IMR-90 (cell line): ENCODE measurements around the gene RAB20. TPM values are rescaled to one million over a fixed set of nuclear protein-coding genes. Genes with fewer than 3 reads are reported as not detected.

Source experiments
- ATAC-seq: fragments of 200-7000 bp; cut with Tn5 transposase; 2 replicates; pipeline ENCODE4 v1.9.1; 2020; ENCODE audit warnings: low read depth, mild to moderate bottlenecking, moderate library complexity
- BruUV-seq: library from RNA; stranded (reverse); fragments of 400-500 nt; replicated peaks from 2 replicates; lab custom pipeline; 2021; lab: Mats Ljungman, UMichigan
- CTCF ChIA-PET: fragments of 300-600 bp; formaldehyde crosslinking; extraction: SDS; loops from one replicate; lab custom pipeline; 2021; ENCODE audit warnings: antibody characterized with exemption; lab: Yijun Ruan, JAX
- POLR2A ChIA-PET: fragments of 300-600 bp; sonication (Branson Sonifier 250); formaldehyde crosslinking; loops from one replicate; lab custom pipeline; 2022; ENCODE audit warnings: antibody characterized with exemption; ENCODE audit not compliant: unreplicated experiment; lab: Charles Lee
- DNase-seq: peaks from one replicate; pipeline ENCODE4 v3.0.0; 2013
- H2AFZ ChIP-seq: replicated peaks from 2 replicates; pipeline ENCODE3; 2013; ENCODE audit warnings: low read length, mild to moderate bottlenecking; ENCODE audit not compliant: poor library complexity
- H2AK5ac ChIP-seq: 2 replicates; pipeline ENCODE4 v1.6.1; 2013; ENCODE audit warnings: low read depth, low read length, inconsistent platforms
- H2AK9ac ChIP-seq: replicated peaks from 2 replicates; pipeline ENCODE3; 2013; ENCODE audit warnings: mild to moderate bottlenecking, low read depth, low read length, moderate library complexity; ENCODE audit not compliant: poor library complexity
- H2BK120ac ChIP-seq: 2 replicates; pipeline ENCODE4 v1.6.1; 2013; ENCODE audit warnings: low read depth, low read length, inconsistent platforms
- H2BK15ac ChIP-seq: 3 replicates; pipeline ENCODE4 v1.6.1; 2013; ENCODE audit warnings: low read depth, low read length, inconsistent platforms
- H2BK20ac ChIP-seq: 2 replicates; pipeline ENCODE4 v1.6.1; 2013; ENCODE audit warnings: low read depth, mild to moderate bottlenecking, inconsistent platforms, low read length, moderate library complexity
- H2BK5ac ChIP-seq: 2 replicates; pipeline ENCODE4 v1.6.1; 2013; ENCODE audit warnings: mild to moderate bottlenecking, low read depth, low read length, inconsistent platforms; ENCODE audit not compliant: poor library complexity, severe bottlenecking
- H3K14ac ChIP-seq: replicated peaks from 2 replicates; pipeline ENCODE4 v1.6.1; 2013; ENCODE audit warnings: low read depth, low read length, inconsistent platforms
- H3K18ac ChIP-seq: 2 replicates; pipeline ENCODE4 v1.6.1; 2013; ENCODE audit warnings: low read depth, low read length, control low read depth
- H3K23ac ChIP-seq: 2 replicates; pipeline ENCODE4 v1.6.1; 2013; ENCODE audit warnings: low read depth, low read length, inconsistent platforms
- H3K27ac ChIP-seq: 2 replicates; pipeline ENCODE4 v1.5.1; 2013; ENCODE audit warnings: mild to moderate bottlenecking, control low read depth, low read length; ENCODE audit not compliant: insufficient read depth
- H3K27me3 ChIP-seq: 2 replicates; pipeline ENCODE4 v1.6.1; 2013; ENCODE audit warnings: low read length; ENCODE audit not compliant: control insufficient read depth, insufficient read depth
- H3K36me3 ChIP-seq: 2 replicates; pipeline ENCODE4 v1.6.1; 2013; ENCODE audit warnings: low read length, mixed read lengths; ENCODE audit not compliant: control insufficient read depth, insufficient read depth
- H3K4ac ChIP-seq: 2 replicates; pipeline ENCODE4 v1.6.1; 2013; ENCODE audit warnings: low read depth, low read length, inconsistent platforms
- H3K4me1 ChIP-seq: 2 replicates; pipeline ENCODE4 v1.6.1; 2013; ENCODE audit warnings: low read length, mixed read lengths; ENCODE audit not compliant: control insufficient read depth, insufficient read depth
- H3K4me2 ChIP-seq: 2 replicates; pipeline ENCODE4 v1.6.1; 2013; ENCODE audit warnings: low read depth, mild to moderate bottlenecking, control low read depth, low read length, moderate library complexity
- H3K4me3 ChIP-seq: 2 replicates; pipeline ENCODE4 v1.5.1; 2013; ENCODE audit warnings: low read depth, mild to moderate bottlenecking, control low read depth, low read length, moderate library complexity; ENCODE audit not compliant: insufficient read depth
- H3K56ac ChIP-seq: 2 replicates; pipeline ENCODE4 v1.6.1; 2013; ENCODE audit warnings: low read length, inconsistent platforms; ENCODE audit not compliant: insufficient read depth; ENCODE audit errors: extremely low read depth
- H3K79me1 ChIP-seq, 2 experiments: 2 replicates each; pipeline ENCODE4 v1.6.1; 2013; ENCODE audit warnings: low read length in 2 of 2, inconsistent platforms in 1 of 2, low read depth in 1 of 2
- H3K9ac ChIP-seq: 2 replicates; pipeline ENCODE4 v1.6.1; 2013; ENCODE audit warnings: low read depth, low read length, control low read depth
- H3K9me1 ChIP-seq: 2 replicates; pipeline ENCODE4 v1.6.1; 2013; ENCODE audit warnings: low read length, inconsistent platforms; ENCODE audit not compliant: insufficient read depth
- H3K9me3 ChIP-seq: 2 replicates; pipeline ENCODE4 v1.6.1; 2013; ENCODE audit warnings: low read length; ENCODE audit not compliant: control insufficient read depth, insufficient read depth
- H4K20me1 ChIP-seq: 2 replicates; pipeline ENCODE4 v1.6.1; 2013; ENCODE audit warnings: low read length, inconsistent platforms; ENCODE audit not compliant: insufficient read depth
- H4K5ac ChIP-seq: 2 replicates; pipeline ENCODE4 v1.6.1; 2013; ENCODE audit warnings: mild to moderate bottlenecking, low read depth, low read length, control low read depth
- H4K8ac ChIP-seq, 2 experiments: 2 replicates each; pipeline ENCODE4 v1.6.1; 2013; ENCODE audit warnings: low read depth in 2 of 2, low read length in 2 of 2, control low read depth in 1 of 2, inconsistent platforms in 1 of 2
- H4K91ac ChIP-seq: 2 replicates; pipeline ENCODE4 v1.6.1; 2013; ENCODE audit warnings: low read depth, low read length, inconsistent platforms; ENCODE audit not compliant: insufficient read depth
- ELK1 ChIP-seq: fragments of 150-350 bp; IDR thresholded peaks from 2 replicates; pipeline ENCODE4 v1.6.1; 2016; ENCODE audit warnings: low read depth, mild to moderate bottlenecking, low read length, moderate library complexity, borderline replicate concordance
- MAFK ChIP-seq: IDR thresholded peaks from 2 replicates; pipeline ENCODE4 v1.6.1; 2012; ENCODE audit warnings: low read depth, low read length, improper control_type of control experiment
- POLR2A ChIP-seq: IDR thresholded peaks from 2 replicates; pipeline ENCODE4 v1.6.1; 2012; ENCODE audit warnings: mild to moderate bottlenecking, low read depth, low read length
- WGBS, 2 experiments: methylation state at CpG; one replicate each; pipeline versions ENCODE4 v1.1.5 to v1.1.7; 2013; ENCODE audit warnings: missing lambda C conversion rate in 2 of 2; ENCODE audit not compliant: insufficient read length in 1 of 2; ENCODE audit errors: extremely low coverage in 2 of 2; 5-methylcytosine and 5-hydroxymethylcytosine counted together
- dilution Hi-C: fragments of 300-500 bp; cut with HindIII; formaldehyde crosslinking; loops from one replicate; pipeline ENCODE4 v1.14.3; 2018; ENCODE audit warnings: low sequenced_read_pairs; ENCODE audit not compliant: unreplicated experiment
- in situ Hi-C: fragments of 300-500 bp; cut with MboI; formaldehyde crosslinking; loops from 3 replicates; pipeline ENCODE4 v1.14.3; 2019; ENCODE audit warnings: low sequenced_read_pairs, inconsistent platforms, mixed read lengths
- intact Hi-C: fragments of 100-400 bp; cut with micrococcal nuclease; formaldehyde crosslinking; loops from 2 replicates; pipeline ENCODE4 v1.10.0; 2022
- polyA plus RNA-seq, 3 experiments: library from polyadenylated mRNA; depleted of rRNA; stranded (reverse); fragments of >200 nt; gene quantifications; 2 replicates each; pipeline ENCODE4 v1.2.3, GENCODE V29; 2012; ENCODE audit warnings: low replicate concordance in 1 of 3
- total RNA-seq: library from RNA; depleted of rRNA; stranded (reverse); fragments of >200 nt; gene quantifications from 2 replicates; pipeline ENCODE4 v1.2.3, GENCODE V29; 2012

Gene RAB20
- total and polyA plus RNA-seq, 2 of the 4 experiments (the other 2 are of a cell fraction) = 3.8 to 5.1 TPM

- no peak for TF ChIP-seq MAFK
- TF ChIP-seq POLR2A = no peak
- TF ChIP-seq ELK1 = no peak
- H3K56ac ChIP-seq = no peak overlapping the region
- no peaks in the 10 kb centered on the region; the same call in 1 of the 2 replicates for H3K4me1 ChIP-seq
- no peaks in the 10 kb centered on the region for H3K9me3 ChIP-seq
- H3K23ac ChIP-seq = no peak overlapping the region
- no peaks in the 10 kb centered on the region for H3K79me1 ChIP-seq
- no peak overlapping the region for H3K4me3 ChIP-seq
- DNase-seq (no peak), ATAC-seq (no peak)
- H2BK15ac ChIP-seq = no peak overlapping the region
- no peaks in the 10 kb centered on the region; the same call in 1 of the 2 replicates for H3K36me3 ChIP-seq
- no peak overlapping the region for H2BK5ac ChIP-seq
- intact Hi-C loops (no loop called here), in situ Hi-C loops (no loop called here), dilution Hi-C loops (no loop called here)
- no peak overlapping the region for H4K5ac ChIP-seq
- WGBS, 2 experiments = 73% methylated on average over 17 of the region's 25 CpGs; no CpG with 5 or more reads in 1 of the 2 experiments
- H3K4ac ChIP-seq = no peak overlapping the region
- H4K20me1 ChIP-seq = no peaks in the 10 kb centered on the region; the same call in none of the 2 replicates
- no peak overlapping the region for H2BK120ac ChIP-seq
- CTCF ChIA-PET = interaction anchor here (0.6 kb wide), 1 partner anchor 77 kb away, joined by 4 read pairs; no protein-coding TSS in a partner anchor
- H2AK9ac ChIP-seq = no peak overlapping the region
- H3K18ac ChIP-seq = no peak overlapping the region
- no peak overlapping the region for H3K27ac ChIP-seq
- no TSS peak for BruUV-seq
- no peak overlapping the region for H2AFZ ChIP-seq
- no peak overlapping the region for H3K14ac ChIP-seq
- H2BK20ac ChIP-seq = no peak overlapping the region
- POLR2A ChIA-PET = no interaction called here
- H4K91ac ChIP-seq = no peak overlapping the region
- H3K4me2 ChIP-seq = no peak overlapping the region
- H3K27me3 ChIP-seq = no peaks in the 10 kb centered on the region
- no peak overlapping the region for H3K9ac ChIP-seq
- peaks cover 12% of the 10 kb centered on the region; the same call in 1 of the 2 replicates for H3K9me1 ChIP-seq
- no peak overlapping the region for H2AK5ac ChIP-seq
- H4K8ac ChIP-seq = no peak overlapping the region
These were observed 35.9 kb downstream of the RAB20 start for GRCh38 chr13:110525328-110526319.
